GM18858 (cell line): ENCODE results near the gene TGFBR3.
A peak's percentile ranks its signal among the peaks of the same experiment; 100 is the strongest.

Source experiments
- ATAC-seq: cut with Tn5 transposase; IDR thresholded peaks from one replicate; pipeline ENCODE4 v1.9.1; 2021; ENCODE audit not compliant: unreplicated experiment

The TGFBR3 gene

DNA sequence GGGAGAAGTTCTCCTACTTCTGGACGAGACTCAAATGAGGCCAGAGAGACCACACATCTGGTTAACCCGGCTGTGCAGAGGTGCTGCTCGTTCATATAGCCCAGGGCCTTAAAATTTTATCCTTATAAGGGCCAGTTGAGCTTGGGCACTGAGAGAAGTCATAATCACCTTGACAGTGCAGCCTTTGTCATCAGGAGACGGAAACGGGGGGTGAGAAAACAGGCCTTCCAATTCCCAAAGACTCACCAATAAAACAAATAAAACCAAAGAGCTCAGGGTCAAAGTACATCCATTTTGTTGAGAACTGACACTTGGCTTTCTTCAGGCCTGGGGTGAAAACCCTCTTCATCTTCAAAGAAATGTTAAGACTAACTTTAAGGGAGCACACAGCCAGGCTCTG, 167.1 kb downstream of the TGFBR3 start:
- no peak for ATAC-seq

DNA sequence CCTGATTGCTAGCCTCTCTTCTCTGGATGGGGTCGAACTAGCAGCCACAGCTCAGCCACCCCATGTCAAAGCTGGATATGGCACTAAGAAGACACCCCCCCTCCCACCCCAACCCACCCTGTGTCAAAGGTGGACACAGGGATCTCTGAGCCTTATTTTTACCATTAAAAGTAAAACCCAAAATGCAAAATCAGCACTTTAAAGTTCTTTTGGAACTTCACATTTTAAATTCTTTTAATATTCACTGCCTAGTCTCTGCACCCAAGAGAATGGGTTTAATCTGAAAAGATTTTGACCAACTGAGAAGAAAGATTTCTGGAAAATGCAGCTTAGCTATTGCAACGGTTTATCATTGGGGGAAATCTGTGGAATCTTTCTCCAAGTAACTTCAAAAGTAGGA, 167.6 kb downstream of the TGFBR3 start:
- no peak for ATAC-seq

GRCh38 chr1:91717839-91718238, 168.1 kb downstream of the TGFBR3 start:
- no peak for ATAC-seq

- ATAC-seq, result no peak
Observed at GRCh38 chr1:91716339-91716738, 169.6 kb downstream of the TGFBR3 start.

- ATAC-seq, result no peak
Observed at GRCh38 chr1:91715416-91716000, 170.4 kb downstream of the TGFBR3 start.

- ATAC-seq, result no peak
Observed at GRCh38 chr1:91714867-91715381, 171.0 kb downstream of the TGFBR3 start.

- peak; percentile 64 for ATAC-seq
Observed at GRCh38 chr1:91712981-91713841, 172.7 kb downstream of the TGFBR3 start.

DNA sequence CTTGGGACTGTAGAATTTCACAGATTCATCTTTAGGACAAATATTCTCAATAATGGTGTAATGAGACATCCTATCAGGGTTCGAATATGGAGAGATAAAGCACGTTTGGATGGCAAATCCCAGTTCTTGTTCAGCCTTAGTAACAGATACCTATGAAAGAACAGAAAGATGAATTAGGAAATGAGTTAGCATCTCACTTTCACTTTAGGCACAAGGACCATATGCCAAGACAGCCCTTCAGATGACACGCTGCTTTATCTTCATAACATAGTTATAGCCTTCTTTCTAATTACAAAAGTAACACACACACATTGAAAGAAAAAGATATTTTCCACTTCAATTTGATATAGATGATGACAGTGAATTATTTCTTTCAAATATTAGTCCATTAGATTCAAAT, 173.6 kb downstream of the TGFBR3 start:
- no peak for ATAC-seq

DNA sequence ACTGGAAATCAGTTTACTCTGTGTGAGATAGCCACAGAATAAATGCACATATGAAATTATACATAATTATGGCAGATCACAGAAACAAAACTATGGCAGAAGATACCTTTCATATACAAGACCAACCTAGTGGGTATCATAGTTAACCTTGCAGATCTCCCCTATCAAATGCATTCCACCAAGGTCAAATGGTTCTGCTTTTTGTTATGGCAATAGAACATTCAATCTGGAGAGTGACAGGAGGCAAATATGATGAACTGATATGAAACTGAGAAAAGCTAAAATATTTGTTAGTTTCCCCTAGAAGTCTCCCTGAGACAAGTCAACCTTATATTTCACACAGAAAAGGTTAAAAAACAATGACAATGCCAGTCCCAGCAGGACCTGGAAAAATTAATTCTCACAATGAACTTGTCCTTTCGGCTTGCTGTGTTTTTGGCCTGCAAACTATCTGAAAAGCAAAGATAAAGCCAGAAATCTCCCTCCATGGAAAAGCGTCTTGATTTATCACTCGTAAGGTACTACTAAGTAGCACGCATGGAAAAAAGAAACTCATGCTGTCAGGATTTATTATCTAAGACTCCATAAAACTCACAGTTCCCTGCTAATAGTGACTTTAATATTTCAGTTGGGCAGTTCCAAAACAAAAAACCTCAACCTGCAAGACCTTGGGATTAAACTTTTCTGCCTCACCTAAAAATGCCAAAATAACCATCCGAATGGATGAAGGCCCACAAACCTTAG, 174.3 kb downstream of the TGFBR3 start:
- ATAC-seq, result no peak

DNA sequence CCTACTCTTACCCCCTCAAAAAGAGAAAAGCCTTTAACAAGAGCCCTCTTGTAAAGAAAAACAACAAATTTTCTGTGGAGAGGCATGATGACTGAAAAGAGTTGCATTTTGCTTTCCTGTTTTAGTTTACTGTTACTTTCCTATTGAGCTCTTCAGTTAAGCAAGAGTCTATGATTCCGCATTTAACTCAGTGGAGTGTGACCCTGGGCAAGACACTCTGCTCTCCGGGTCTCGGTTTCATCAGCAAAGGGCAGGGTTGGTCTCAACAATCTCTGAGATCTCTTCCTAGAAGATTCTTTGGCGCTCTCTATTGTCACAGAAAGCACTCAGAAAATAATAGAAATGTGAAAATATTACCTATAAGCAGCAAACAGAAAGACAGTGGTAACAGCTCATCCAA, 175.7 kb downstream of the TGFBR3 start:
- no peak for ATAC-seq

- no peak for ATAC-seq
Observed at GRCh38 chr1:91708691-91709090, 177.3 kb downstream of the TGFBR3 start.

DNA sequence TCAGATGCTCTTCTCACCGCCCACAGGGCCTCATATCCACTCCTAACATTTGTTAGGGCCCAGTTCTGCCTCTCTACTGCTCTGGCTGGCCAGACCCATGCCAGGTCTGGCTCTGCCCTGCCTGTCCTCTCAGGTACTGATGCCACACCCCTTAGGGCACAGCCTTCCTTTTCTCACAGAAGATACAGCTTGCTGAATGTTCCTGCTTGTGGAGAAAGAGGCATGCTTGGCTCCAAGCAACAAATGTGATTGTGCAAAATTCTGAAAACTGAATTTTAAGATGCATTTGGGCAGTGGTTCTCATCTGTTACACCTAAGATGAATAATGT, 178.1 kb downstream of the TGFBR3 start:
- ATAC-seq, result no peak

DNA sequence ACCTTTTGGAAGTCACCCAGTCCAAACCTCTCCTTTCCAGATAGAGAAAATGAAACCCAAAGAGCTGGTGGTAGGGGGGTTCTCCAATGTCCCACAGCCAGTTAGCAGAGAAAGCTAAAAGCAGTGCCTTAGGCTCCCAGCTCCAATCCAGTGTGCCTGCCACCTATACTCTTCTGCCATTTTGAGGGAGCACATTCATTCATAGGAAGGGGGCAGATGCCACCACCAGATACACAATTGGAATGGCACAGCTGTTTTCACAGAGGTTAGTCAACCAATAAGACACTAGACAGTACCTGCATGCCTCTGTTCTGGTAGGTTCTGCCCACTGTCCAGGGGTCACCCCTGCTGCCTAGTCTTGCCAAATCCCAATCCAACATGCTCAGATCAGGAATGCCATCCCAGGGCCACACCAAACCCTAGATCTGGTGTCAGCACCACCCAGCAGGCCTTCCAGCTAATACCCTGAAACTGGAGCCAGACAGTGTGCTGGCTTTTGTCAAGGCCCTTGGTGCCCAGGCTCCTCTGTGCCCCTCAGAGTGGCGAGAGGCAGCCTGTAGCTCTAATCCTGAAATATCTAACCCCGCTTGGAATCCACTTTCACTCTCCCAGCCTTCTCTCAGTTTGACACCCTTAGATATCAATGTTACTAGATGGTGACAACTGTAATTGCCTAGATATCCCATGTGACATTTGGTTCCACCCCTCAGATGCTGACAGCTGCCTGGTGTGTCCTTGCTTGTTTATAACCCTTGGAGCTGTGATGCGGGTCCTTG, 178.6 kb downstream of the TGFBR3 start:
- no peak for ATAC-seq

- ATAC-seq, result no peak
Observed at GRCh38 chr1:91706140-91706957, 179.6 kb downstream of the TGFBR3 start.

GRCh38 chr1:91704746-91705145, 181.2 kb downstream of the TGFBR3 start:
- no peak for ATAC-seq

DNA sequence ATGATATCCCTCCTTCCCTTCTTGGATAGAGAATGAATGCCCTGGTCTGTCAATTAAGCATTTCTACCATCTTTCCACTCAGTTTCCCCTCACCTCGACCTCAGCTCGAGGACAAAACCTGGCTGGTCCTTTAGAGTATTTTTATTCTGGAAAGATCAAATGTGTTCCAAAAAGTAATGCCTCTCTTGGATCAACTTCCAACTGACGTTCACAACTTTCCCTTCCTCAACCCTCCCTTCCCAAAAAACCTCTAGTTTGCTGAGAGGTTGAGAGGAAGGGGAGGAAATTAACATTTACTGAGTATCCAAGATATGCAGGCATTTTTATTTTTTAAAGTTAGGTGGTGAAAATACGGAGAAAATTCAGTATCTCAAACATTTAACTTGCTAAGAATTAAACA, 182.9 kb downstream of the TGFBR3 start:
- ATAC-seq, result no peak

DNA sequence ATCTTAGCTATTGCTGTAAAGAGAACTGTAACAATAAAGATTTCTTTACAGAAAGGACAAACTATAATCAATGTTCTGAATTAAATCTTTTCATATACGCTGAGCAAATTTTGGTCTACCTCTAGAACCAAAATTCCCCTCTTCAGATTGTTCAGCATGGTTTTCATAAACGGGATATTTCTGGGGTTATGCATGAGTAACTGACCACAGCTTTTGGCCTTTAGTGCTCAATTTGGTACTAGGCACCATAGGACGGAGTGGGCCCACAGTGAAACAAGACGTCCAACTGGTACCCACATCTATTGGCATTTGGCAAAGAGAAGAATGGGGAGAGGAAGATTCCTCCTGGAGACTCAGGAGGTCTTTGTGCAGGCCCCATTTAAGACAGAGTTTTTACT, 184.5 kb downstream of the TGFBR3 start:
- ATAC-seq, result no peak

DNA sequence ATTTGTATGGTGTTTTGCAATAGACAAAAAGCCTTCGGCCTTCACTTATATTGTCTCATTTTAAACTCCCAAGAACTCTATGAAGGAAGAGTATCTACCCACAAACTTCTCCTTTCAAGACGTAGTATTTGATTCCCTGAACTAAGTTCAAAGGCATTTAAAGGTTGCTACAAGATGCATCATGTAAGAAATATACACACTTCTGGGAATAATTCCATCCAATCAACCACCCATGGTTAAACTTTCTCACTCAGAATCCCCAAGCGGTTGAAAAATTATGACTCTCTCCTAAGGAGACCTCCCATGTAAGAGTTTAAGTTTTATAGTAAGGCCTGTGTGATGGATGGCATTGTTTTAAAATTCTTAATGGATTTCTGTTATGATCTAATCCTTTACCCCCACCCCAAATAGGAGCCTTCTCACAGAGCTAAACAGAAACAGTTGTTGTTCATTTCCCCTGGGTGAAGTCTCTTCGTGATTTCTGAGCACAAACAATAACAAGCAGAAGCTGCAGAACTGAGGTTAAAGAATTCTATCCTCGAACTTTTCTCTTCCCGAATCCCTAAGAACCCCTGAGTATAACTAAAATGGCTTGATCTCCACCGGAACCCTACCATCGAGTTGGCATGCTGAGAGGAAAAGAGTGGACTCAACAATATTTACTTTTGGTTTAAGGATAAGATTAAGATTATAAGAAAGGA, 185.0 kb downstream of the TGFBR3 start:
- ATAC-seq, result no peak

DNA sequence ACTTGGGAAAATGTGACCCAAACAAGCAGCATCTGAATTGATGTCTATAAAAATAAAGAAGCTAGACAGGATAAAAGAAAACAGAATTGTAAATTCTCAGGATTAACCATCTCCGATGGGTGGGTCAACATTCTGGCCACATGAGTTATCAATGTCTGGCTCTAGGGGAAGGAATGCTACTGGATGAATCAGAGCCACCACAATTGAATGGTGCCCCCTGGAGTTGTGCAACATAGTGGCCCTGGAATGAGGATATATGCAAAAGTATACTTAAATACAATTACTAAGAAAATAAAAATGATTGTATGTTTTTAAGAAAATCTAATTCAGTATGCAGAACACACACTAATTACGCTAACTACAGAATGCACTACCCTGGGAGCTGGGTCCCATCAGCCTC, 185.6 kb downstream of the TGFBR3 start:
- ATAC-seq, result no peak
